HepG2 (cell line): ENCODE data around the gene GFY. TPM values are rescaled to one million over a fixed set of nuclear protein-coding genes. Genes with fewer than 3 reads are reported as not detected.

Experiments used
- ATM ChIP-seq: fragments of 450-650 bp; IDR thresholded peaks from 2 replicates; pipeline ENCODE4 v1.7.1; 2017; ENCODE audit warnings: mild to moderate bottlenecking, borderline replicate concordance
- BRCA1 ChIP-seq: sonication (generic); formaldehyde crosslinking; IDR thresholded peaks from 2 replicates; pipeline ENCODE4 v1.4.0; 2020; ENCODE audit warnings: missing genetic modification reagents
- DPF2 ChIP-seq: sonication (generic); formaldehyde crosslinking; IDR thresholded peaks from 2 replicates; pipeline ENCODE4 v1.4.0; 2020; ENCODE audit warnings: mild to moderate bottlenecking, low read depth, missing genetic modification reagents, borderline replicate concordance
- HES4 ChIP-seq: sonication (generic); formaldehyde crosslinking; IDR thresholded peaks from 2 replicates; pipeline ENCODE4 v1.9.0; 2021; ENCODE audit warnings: mild to moderate bottlenecking, missing genetic modification reagents, borderline replicate concordance
- KAT7 ChIP-seq: IDR thresholded peaks from 2 replicates; pipeline ENCODE4 v1.6.1; 2018; ENCODE audit warnings: borderline replicate concordance, missing compliant biosample characterization
- NFKBIZ ChIP-seq: IDR thresholded peaks from 2 replicates; pipeline ENCODE4 v1.6.1; 2018; ENCODE audit warnings: missing genetic modification reagents, missing compliant biosample characterization
- PAX8 ChIP-seq: sonication (generic); formaldehyde crosslinking; IDR thresholded peaks from 2 replicates; pipeline ENCODE4 v1.8.0; 2022; ENCODE audit warnings: mild to moderate bottlenecking, missing genetic modification reagents, borderline replicate concordance
- SOX5 ChIP-seq: IDR thresholded peaks from 2 replicates; pipeline ENCODE4 v1.6.1; 2016; ENCODE audit warnings: borderline replicate concordance
- TGIF2 ChIP-seq: IDR thresholded peaks from 2 replicates; pipeline ENCODE4 v1.6.1; 2016; ENCODE audit warnings: control low read depth, missing compliant biosample characterization
- ZIK1 ChIP-seq: sonication (generic); formaldehyde crosslinking; IDR thresholded peaks from 2 replicates; pipeline ENCODE4 v1.5.0; 2020; ENCODE audit warnings: mild to moderate bottlenecking, low read depth, missing genetic modification reagents, borderline replicate concordance
- ZNF160 ChIP-seq: sonication (generic); formaldehyde crosslinking; IDR thresholded peaks from 2 replicates; pipeline ENCODE4 v1.8.0; 2022; ENCODE audit warnings: mild to moderate bottlenecking, inconsistent platforms, missing genetic modification reagents
- ZNF251 ChIP-seq: sonication (generic); formaldehyde crosslinking; IDR thresholded peaks from 2 replicates; pipeline ENCODE4 v1.9.0; 2021; ENCODE audit warnings: mild to moderate bottlenecking, missing genetic modification reagents
- ZNF543 ChIP-seq: sonication (generic); formaldehyde crosslinking; IDR thresholded peaks from 2 replicates; pipeline ENCODE4 v1.4.0; 2020; ENCODE audit warnings: mild to moderate bottlenecking, missing genetic modification reagents
- polyA plus RNA-seq, 8 experiments: library from polyadenylated mRNA; depleted of rRNA in 3 of 8; stranded (reverse) in 7 of 8; unstranded in 1 of 8; fragments of >200 nt; fragmentation: Illumina TruSeq in 4 of 8; extraction: Trizol in 4 of 8; gene quantifications; 2 replicates each; pipeline versions ENCODE4 v1.2.1 to v1.2.3, GENCODE V29; 2011 to 2016; ENCODE audit warnings: low read depth in 4 of 8, missing spikeins in 1 of 8, mixed read lengths in 1 of 8; ENCODE audit not compliant: insufficient read depth in 1 of 8
- total RNA-seq, 5 experiments: library from RNA; depleted of rRNA; stranded (reverse); fragments of >200 nt; fragmentation: Illumina TruSeq; extraction: Trizol; gene quantifications; 2 replicates each; pipeline ENCODE4 v1.2.3, GENCODE V29; 2016; ENCODE audit warnings: low read depth in 1 of 5
- TF ChIP-seq, protein P1 (sequence below): sonication (generic); formaldehyde crosslinking; IDR thresholded peaks from 2 replicates; pipeline ENCODE4 v1.9.0; 2022; ENCODE audit warnings: missing genetic modification reagents, mild to moderate bottlenecking, borderline replicate concordance
- TF ChIP-seq, protein P2 (sequence below): sonication (generic); formaldehyde crosslinking; IDR thresholded peaks from 2 replicates; pipeline ENCODE4 v1.5.0; 2020; ENCODE audit warnings: missing genetic modification reagents
- TF ChIP-seq, protein P3 (sequence below): IDR thresholded peaks from 2 replicates; pipeline ENCODE4 v1.6.1; 2016; ENCODE audit warnings: low read depth
- TF ChIP-seq, protein P4 (sequence below): sonication (generic); formaldehyde crosslinking; IDR thresholded peaks from 2 replicates; pipeline ENCODE4 v1.4.0; 2020; ENCODE audit warnings: missing genetic modification reagents, borderline replicate concordance
- TF ChIP-seq, protein P5 (sequence below): sonication (generic); formaldehyde crosslinking; IDR thresholded peaks from 2 replicates; pipeline ENCODE4 v1.4.0; 2020; ENCODE audit warnings: missing genetic modification reagents, mild to moderate bottlenecking, borderline replicate concordance
- TF ChIP-seq, protein P6 (sequence below): sonication (generic); formaldehyde crosslinking; IDR thresholded peaks from 2 replicates; pipeline ENCODE4 v1.4.0; 2020; ENCODE audit warnings: missing genetic modification reagents

The GFY gene
- total and polyA plus RNA-seq, 2 of the 13 experiments (the other 11 are each of a cell fraction or from before 2014, with no cell fraction given): not detected

DNA sequence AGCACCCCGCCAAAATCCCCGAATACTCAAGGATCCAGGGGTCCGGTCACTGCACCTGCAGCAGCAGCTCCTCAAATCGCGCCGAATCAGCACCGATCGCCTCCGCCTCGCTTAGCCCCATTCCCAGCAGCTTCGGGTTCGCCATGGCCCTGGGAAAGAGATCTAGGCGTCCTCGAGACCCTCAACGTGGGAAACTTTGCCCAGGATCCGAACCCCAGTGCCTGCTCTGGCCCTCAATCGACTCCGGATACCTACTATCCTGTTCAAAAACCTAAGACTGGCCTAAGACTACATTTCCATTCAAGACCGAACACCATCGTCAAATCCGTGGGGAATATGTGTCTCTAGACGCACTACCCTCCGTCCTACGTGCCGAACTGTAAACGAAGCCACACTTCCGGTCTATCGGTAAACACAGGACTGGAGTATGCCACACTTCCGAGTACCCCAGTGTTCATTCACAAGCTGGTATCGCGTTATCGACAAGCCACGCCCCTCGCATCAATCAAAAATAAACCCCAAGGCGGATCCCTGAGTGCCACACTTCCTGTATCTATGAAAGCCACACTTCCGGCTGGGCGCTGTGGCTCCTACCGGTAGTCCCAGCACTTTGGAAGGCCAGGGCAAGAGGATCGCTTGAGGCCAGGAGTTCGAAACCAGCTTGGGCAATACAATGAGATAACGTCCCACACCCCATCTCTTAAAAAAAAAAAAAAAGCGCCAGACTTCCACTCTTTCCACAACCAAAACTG is 26.4 kb downstream of the GFY start, which contains the start of gene PIH1D1 (continued):
- TF ChIP-seq, protein P1, sequence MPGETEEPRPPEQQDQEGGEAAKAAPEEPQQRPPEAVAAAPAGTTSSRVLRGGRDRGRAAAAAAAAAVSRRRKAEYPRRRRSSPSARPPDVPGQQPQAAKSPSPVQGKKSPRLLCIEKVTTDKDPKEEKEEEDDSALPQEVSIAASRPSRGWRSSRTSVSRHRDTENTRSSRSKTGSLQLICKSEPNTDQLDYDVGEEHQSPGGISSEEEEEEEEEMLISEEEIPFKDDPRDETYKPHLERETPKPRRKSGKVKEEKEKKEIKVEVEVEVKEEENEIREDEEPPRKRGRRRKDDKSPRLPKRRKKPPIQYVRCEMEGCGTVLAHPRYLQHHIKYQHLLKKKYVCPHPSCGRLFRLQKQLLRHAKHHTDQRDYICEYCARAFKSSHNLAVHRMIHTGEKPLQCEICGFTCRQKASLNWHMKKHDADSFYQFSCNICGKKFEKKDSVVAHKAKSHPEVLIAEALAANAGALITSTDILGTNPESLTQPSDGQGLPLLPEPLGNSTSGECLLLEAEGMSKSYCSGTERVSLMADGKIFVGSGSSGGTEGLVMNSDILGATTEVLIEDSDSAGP (CRISPR knock-in tag): peak; percentile 71; the same call in 1 of the 2 replicates
- TF ChIP-seq, protein P2, sequence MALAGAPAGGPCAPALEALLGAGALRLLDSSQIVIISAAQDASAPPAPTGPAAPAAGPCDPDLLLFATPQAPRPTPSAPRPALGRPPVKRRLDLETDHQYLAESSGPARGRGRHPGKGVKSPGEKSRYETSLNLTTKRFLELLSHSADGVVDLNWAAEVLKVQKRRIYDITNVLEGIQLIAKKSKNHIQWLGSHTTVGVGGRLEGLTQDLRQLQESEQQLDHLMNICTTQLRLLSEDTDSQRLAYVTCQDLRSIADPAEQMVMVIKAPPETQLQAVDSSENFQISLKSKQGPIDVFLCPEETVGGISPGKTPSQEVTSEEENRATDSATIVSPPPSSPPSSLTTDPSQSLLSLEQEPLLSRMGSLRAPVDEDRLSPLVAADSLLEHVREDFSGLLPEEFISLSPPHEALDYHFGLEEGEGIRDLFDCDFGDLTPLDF (CRISPR knock-in tag): no peak
- TF ChIP-seq ZIK1 (CRISPR knock-in tag): 0 out of 2 replicates have a peak, but pooled peaks have one; percentile 20
- TF ChIP-seq PAX8 (CRISPR knock-in tag): no peak
- TF ChIP-seq TGIF2 (CRISPR knock-in tag): no peak
- TF ChIP-seq ZNF251: no peak
- TF ChIP-seq ATM: no peak
- peak; percentile 11; the same call in 1 of the 2 replicates for TF ChIP-seq ZNF543
- TF ChIP-seq, protein P3, sequence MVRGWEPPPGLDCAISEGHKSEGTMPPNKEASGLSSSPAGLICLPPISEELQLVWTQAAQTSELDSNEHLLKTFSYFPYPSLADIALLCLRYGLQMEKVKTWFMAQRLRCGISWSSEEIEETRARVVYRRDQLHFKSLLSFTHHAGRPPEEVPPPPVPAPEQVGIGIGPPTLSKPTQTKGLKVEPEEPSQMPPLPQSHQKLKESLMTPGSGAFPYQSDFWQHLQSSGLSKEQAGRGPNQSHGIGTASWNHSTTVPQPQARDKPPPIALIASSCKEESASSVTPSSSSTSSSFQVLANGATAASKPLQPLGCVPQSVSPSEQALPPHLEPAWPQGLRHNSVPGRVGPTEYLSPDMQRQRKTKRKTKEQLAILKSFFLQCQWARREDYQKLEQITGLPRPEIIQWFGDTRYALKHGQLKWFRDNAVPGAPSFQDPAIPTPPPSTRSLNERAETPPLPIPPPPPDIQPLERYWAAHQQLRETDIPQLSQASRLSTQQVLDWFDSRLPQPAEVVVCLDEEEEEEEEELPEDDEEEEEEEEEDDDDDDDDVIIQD (CRISPR knock-in tag): 0 out of 2 replicates have a peak, but pooled peaks have one; percentile 36
- TF ChIP-seq DPF2 (CRISPR knock-in tag): no peak
- no peak; the same call in 1 of the 2 replicates for TF ChIP-seq SOX5
- peak; percentile 66; the same call in 1 of the 2 replicates for TF ChIP-seq HES4 (CRISPR knock-in tag)
- TF ChIP-seq, protein P4, sequence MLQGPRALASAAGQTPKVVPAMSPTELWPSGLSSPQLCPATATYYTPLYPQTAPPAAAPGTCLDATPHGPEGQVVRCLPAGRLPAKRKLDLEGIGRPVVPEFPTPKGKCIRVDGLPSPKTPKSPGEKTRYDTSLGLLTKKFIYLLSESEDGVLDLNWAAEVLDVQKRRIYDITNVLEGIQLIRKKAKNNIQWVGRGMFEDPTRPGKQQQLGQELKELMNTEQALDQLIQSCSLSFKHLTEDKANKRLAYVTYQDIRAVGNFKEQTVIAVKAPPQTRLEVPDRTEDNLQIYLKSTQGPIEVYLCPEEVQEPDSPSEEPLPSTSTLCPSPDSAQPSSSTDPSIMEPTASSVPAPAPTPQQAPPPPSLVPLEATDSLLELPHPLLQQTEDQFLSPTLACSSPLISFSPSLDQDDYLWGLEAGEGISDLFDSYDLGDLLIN: no peak
- TF ChIP-seq ZNF160 (CRISPR knock-in tag): no peak
- TF ChIP-seq KAT7 (CRISPR knock-in tag): peak; percentile 30; the same call in 1 of the 2 replicates
- TF ChIP-seq, protein P5, sequence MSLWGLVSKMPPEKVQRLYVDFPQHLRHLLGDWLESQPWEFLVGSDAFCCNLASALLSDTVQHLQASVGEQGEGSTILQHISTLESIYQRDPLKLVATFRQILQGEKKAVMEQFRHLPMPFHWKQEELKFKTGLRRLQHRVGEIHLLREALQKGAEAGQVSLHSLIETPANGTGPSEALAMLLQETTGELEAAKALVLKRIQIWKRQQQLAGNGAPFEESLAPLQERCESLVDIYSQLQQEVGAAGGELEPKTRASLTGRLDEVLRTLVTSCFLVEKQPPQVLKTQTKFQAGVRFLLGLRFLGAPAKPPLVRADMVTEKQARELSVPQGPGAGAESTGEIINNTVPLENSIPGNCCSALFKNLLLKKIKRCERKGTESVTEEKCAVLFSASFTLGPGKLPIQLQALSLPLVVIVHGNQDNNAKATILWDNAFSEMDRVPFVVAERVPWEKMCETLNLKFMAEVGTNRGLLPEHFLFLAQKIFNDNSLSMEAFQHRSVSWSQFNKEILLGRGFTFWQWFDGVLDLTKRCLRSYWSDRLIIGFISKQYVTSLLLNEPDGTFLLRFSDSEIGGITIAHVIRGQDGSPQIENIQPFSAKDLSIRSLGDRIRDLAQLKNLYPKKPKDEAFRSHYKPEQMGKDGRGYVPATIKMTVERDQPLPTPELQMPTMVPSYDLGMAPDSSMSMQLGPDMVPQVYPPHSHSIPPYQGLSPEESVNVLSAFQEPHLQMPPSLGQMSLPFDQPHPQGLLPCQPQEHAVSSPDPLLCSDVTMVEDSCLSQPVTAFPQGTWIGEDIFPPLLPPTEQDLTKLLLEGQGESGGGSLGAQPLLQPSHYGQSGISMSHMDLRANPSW: no peak
- TF ChIP-seq BRCA1 (CRISPR knock-in tag): no peak
- 0 out of 2 replicates have a peak, but pooled peaks have one; percentile 24 for TF ChIP-seq NFKBIZ (CRISPR knock-in tag)
- TF ChIP-seq, protein P6, sequence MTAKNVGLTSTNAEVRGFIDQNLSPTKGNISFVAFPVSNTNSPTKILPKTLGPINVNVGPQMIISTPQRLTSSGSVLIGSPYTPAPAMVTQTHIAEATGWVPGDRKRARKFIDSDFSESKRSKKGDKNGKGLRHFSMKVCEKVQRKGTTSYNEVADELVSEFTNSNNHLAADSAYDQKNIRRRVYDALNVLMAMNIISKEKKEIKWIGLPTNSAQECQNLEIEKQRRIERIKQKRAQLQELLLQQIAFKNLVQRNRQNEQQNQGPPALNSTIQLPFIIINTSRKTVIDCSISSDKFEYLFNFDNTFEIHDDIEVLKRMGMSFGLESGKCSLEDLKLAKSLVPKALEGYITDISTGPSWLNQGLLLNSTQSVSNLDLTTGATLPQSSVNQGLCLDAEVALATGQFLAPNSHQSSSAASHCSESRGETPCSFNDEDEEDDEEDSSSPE (CRISPR knock-in tag): peak; percentile 65
